ENCODE measurements around the gene MAP7D1.
"Not testable (repeated sequence)": the region's sequence is repeated elsewhere in the genome, so short reads cannot be mapped to it uniquely, and the experiment has no call there.

MAP7D1 gene

DNA sequence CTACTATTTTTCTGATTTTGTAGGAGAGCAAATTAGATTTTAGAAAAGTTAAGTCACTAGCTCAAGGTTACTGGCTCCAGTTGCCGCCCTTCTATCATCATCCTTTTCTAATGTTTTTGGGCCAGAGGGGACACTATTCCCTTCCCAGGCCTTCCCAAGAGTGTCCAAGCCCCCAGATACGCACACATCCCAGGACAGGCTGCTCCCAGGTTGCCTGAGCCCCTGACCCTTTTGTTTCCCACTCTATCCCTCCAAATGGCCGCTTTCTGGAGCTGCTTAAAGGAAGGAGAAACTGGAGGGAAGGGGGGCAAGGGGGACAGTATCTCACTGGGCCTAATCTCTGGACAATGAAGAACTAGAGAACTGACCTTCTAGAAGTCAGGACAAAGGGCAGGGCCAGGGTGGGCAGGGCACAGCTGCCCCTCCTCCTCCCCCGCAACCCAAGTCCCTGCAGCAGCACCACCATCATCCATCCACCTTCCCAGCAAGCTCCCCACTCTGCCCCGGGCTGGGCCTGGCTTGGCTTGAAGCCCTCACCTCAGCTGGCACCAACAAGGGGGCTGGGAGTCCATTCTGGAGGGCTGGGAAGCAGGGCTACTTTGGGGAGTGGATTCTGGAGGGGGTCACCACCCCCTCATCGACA, 1.1 kb upstream of the MAP7D1 start:
- DNase-seq: no peak

DNA sequence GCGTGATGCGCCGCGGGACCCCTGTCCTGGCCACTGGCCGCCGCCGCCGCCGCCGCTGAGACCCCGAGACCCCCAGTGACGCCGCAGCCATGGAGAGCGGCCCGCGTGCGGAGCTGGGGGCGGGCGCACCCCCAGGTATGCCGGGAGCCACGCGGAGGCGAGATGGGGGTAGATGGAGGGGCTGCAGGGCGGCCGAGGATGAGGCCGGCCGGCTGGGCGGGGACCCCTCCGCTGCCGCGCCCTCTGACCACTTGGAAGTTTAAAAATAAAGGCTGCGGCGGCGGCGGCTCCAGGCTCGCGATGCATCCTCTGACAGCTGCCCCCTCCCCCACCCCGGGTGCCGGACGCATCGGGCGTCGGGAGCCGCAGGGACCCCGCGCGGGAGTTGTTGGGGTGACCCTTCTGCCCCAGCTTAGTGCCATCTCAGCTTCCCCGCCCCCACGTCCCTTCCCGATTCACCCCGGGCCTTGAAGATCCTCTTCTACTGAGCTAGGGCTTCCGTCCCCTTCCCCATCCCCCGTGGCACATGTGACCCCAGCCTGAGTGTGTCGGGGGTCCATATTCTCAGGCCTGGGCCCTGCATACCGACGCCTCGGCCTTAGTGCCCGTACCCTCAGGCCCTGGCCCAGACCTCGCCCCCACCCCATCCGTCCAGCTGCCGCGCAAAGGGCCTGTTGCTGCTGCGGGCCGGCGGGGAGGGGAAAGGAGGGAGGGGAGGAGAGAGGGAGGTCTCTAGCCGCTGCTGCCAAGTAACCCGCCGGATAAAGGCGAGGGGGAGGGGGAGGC, 562 bp downstream of the MAP7D1 start:
- DNase-seq: no peak

DNA sequence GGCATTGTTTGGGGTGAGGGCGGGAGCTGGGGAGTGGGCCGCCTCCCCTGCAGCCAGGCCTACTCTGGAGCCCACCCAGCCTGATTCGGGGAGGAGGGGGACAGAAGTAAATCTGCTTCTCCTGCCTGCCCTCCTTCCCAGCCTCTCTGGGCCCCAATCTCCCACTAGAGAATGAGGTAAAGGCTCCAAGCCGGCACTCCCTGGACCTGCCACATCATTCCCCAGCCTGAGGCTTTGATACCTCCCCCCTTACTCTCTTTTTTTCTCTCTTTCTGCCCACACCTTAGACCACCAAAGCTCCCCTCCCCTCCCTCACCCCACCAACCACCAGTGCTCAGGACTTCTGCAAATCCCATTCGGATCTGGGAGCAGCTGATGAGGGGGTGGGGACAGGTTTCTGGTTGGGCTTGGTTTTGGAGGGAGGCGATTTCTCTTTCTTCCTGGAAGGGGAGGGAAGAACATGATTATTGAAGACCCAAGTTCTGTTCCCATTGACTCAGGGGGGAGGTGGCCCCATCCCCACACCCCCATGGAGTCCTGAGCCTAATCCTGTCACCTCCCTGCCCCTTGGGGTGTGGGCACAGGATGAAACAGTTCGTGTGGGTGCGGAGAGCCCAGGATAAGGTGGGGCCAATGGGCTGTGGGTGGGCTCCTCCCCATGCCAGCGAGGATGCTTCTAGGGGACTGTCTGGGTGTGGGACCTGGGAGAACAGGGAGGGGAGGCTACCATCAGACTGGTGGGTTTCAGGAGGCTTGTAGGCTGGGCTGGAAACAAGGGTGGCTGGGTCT, 1.3 kb downstream of the MAP7D1 start:
- DNase-seq: no peak

DNA sequence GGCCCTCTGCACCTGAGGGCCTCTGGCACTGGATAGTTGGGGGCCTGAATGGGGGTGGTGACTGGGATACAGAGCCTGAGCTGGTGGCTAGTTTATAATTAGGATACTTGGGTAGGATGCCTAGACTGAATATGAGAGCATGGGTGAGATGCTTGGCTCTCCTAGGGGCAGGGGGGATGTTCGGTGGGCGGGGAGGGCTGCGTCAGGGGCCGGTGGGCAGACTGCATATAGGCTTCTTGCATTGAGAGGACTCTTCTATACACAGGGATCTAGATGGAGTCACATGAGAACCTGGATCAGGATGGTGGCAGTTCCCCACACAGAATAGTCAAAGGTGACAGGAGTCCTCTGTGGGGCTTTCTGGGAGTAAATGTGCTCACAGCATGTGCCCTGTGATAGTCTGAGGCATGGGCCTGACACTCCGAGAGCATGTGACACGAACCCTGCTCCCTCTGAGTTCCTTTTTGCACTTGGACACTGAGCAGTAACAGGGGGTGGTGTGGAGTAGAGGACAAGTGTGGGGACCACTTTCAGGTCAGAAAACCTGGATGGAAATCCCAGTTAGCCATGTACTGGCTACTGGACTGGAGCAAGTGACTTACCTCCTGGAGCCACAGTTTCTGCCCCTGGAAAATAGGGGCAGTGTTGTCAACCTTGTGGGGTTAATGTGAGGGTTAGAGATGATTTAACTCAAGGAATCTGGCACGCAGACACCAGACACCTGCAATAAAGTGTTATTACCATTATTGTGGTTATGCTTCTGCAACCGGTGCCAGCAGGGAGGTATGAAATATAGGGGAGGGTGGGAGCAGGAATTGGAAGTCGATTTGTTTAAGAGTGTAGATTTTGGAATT, 2.2 kb downstream of the MAP7D1 start:
- DNase-seq: no peak

DNA sequence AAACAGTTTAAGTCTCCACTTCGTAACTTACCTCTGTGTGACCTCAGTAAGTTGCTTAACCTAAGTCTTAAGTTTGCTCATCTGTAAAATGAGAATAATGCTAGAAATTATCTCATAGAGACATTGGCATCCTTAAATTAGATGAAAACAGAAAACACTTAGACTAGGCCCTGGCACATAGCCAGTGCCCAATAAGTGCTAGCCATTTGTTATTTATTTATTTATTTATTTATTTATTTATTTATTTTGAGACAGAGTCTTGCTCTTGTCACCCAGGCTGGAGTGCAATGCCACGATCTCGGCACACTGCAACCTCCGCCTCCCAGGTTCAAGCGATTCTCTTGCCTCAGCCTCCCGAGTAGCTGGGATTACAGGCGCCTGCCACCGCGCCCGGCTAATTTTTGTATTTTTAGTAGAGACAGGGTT, 2.9 kb downstream of the MAP7D1 start:
- DNase-seq: not testable (repeated sequence)

DNA sequence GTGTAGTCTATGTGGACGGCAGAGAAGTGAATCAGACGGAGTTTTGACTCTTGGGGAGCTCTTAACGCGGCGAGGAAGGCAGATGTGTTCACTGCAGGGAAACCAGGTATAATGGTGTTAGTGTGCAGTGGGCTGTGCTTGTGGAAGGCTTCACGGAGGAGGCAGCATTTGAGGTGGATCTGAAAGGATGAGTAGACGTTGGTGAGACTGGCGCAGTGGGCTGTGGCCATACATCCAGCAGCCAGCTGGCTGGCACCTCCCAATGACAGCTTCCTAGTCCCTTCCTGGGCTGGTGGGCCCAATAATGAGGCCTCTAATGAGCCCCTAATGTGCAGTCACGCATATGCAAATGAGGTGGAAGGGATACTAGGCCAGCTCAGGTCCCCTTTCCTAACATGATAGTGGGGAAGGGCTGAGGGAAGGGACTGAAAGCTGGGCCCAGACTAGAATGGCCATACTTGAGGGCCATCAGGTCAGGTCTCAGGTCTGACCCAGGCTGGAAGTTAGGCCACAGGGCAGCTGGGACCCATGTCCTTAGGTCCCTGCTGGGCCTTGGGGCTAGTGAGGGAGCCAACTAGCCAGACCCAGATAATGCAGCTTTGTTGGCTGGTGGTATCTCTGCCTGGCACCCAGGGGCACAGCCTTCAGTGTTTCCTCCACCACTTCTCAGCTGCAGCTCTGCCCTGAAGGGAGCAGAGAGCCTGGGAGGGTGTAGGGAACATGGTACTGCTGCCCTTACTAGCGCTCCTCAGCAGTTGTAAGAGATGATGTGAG, 3.8 kb downstream of the MAP7D1 start:
- DNase-seq: no peak

DNA sequence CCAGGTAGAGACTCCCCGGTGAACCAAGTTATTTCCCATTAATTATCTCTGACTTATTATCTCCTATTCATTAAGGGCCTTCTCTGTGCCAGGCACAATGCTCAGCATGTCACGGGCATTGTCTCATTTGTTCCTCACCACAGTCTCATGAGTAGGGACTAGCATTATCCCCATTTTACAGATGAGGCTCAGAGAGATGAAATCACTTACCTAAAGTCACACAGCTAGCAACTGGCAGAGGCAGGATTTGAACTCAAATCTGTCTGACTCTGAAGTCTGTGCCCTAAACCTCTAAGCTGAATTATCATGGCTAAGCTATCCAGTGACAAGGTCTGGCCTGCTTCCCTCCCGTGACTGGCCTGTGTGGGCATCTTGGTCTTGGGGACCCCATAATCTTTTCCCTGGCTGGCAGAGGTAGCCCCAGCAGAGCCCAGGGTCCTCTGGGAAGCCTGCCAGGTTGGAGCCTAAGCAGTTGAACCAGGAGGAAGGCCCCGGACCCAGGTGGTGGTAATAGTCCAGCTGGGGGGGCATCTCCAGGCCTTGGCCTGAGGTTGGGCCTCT, 4.5 kb downstream of the MAP7D1 start:
- no peak for DNase-seq

DNA sequence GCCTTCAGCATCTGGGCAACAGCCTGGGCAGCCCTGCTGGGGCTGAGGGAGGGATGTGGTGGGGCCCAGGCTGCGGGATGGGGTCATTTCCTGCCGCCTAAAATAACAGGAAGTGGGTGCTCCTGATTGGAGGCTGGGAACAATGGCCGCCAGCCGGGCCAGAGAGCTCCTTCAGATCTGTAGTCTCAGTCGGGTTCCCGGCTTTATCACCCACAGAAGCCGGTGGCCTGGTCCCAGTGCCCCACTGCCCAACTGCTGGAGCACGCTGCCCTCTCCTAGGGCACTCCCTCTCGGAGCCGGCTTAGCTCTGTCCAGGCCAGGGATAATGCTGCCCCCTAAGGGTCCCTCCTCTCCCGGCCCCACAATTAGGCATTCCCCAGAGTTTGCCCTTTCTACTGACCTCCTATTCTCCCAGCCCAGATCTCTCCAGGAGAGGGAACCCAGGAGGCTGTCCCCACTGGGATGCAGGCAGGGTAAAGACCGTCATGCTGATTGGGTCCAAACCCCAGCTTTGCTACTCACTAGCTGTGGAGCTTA, 5.1 kb downstream of the MAP7D1 start:
- DNase-seq: no peak

DNA sequence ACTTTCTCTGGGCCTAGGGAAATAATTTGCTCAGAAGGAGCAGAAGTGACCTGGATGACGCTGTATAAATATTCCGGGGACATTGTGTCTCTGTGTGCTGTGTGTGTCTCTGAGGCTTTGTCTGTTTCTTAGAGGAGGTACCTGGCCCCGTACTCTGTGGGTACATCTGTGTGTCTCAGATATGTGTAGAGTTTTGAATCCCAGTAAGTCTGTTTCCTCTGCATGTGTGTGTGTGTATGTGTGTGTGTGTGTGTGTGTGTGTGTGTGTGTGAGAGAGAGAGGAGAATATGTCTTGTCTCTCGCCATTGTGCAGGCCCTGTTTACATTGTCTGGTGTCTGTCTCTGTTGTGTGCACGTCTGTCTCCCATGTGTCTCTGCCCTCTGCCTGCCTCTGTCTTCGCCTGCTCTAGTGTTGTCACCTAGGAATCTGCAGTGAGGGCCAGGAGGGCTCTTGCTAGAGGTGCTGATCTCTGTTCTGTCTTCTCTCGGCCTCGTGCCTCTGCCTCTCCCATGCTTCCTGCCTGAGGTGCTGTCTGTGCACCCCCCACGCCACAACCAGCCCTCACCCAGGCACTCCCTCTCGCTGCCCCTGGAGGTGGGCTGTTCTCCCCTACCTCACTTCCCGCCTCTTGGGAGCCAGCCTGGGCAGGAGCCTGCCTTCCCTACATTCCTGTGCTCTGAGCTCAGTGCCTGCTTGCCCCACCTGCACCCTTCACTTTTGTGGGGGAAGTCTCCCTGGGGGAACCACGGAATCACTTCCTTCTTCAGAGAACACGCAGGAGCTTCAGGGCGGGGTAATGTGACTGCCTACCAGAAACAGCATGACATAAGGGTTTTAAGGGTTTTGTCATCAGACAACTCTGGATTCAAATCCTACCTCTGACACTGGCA, 5.9 kb downstream of the MAP7D1 start:
- no peak for DNase-seq

DNA sequence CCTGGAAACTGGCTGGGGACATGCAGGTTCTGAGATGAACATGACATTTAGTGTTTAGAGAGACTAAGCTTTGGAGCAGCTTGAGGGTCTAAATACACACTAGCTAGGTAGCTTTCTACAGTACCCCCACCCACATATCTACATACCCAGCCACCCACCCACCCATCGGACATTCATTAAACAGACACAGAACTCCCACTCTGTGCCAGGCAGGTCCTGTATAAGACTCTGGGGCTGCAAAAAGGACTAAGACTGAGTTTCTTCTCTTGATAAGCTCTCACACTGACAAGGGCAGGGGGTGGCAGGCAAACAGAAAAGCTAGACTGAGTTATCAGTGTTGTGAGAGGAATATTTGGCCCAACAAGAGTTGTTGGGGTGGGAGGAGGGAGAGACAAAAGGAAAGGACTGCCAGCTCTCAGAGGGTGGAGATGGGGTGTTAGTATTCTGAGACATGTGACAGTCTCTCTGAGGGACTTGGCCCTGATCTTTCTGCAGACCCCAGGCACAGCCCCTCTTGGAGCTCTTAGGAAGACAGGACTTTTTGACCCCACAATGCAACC, 6.8 kb downstream of the MAP7D1 start:
- DNase-seq: no peak

DNA sequence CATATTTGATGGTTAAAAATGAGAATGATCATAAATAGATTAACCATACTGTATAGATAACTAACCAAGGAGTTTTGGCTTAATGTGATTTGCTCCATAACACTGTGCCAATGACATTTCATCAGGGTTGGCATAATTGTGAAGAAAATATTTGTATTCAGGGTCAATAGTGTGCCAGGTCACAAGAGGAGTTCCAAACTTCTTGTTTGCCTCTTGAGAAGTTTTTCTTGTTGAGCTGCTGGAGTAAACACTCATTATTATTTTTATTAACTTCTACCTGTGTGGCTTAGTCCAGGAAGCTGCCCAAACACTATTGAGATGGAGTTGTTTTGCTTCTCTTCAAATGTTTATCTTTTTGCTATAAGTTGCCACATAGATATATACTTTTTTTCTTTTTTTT, 7.5 kb downstream of the MAP7D1 start:
- no peak for DNase-seq

DNA sequence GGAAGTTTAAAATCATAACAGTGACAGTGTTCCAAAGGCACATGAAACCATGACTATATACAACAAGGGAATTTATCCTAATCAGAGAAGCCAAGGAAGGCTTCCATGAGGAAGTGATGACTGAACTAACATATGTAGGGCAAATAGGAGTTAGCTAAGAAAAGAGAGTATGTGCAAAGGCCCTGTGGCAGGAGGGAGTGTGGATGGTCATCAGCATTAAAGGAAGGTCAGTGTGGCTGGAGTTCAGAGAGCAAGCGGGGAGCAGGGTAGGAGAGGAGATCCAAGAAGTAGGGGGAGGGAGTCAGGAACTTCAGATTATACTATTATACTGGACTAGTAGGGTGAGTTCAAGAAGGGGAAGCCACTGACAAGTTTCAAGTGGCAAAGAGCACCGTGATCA, 8.4 kb downstream of the MAP7D1 start:
- no peak for DNase-seq

DNA sequence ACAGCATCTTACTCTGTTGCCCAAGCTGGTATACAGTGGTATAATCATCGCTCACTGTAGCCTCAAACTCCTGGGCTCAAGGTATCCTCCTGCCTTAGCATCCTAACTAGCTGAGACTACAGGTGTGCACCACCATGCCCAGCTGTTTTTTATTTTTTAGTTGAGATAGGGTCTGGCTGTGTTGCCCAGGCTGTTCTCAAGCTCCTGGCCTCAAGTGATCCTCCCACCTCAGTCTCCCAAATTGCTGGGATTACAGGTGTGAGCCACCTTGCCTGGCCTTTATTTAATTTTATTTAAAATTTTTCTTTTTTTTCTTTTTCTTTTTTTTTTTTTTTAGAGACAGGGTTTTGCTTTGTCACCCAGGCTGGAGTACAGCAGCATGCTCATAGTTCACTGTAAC, 9.2 kb downstream of the MAP7D1 start:
- no peak for DNase-seq

DNA sequence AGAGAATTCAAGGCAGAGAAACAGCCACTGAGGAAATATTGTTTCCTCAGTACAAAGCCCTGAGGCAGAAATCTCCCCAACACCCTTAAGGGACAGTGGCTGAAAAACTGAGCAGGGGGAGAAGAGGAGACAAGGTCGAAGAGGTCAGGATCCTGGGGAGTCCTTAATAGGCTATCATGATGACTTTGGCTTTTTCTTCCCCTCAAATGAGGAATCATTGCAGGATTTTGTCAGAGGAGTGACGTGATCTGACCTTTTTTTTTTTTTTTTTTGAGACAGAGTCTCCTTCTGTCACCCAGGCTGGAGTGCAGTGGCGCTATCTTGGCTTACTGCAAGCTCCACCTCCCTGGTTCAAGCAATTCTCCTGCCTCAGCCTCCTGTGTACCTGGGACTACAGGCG, 10.2 kb downstream of the MAP7D1 start:
- DNase-seq: no peak

DNA sequence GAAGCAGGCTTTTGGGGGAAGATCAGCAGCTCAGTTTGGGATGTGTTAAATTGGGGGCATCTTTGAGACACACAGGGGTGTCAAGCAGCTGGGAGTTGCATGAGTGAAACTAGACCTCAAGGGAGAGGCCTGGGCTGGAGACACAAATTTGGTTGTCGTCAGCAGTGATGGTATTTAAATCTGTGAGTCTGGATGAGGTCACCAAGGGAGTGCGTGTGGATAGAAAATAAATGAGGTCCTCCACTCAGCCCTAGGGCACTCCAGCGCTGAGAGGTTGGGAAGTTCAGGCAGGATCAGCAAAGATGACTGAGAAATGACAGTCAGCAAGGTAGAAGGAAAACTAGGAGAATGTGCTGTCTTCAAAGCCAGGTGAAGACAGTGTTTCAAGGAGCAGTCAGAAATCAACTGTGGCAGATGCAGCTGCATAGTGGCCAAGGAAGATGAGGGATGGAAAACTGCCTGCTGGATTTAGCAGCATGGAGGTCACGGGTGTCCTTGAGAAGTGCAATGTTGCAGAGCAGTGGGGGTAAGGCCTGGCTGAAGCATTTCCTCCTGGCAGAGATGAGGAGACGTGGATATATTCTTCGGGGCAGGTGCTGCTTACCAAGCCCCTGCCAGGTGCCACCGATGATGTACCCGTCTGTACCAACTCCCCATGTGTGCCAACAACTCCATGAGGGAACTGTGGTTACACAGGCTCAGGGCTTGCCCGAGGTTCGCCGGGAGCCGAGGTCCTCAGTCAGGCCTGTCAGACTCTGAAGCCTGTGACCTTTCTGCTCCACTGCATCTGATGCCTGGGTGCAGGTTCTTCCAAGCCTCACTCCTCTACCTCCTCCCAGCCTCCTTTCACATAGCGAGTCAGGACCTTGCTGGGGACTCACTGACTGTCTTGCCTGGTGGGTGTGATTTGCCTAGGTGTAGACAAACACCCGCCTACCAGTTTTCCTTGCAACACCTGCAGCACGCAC, 11.3 kb downstream of the MAP7D1 start:
- DNase-seq: no peak

DNA sequence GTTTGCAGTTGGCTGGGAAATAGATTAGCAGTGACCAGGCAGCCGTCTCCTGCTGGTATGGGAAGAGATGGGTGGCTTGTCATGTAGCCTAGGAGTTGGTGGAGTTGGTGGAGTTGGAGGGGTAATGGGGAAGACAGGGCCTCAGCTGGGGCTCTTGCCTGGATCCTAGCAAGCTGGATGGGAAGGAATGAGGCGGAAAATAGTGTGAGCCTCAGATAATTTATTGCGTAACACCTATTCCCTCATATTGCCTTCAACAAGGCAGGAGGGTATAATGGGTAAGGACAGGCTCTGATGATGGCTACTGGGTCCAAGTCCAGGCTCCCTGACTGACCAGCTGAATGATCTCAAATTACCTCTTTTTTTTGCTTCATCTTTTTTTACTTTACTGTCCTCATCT, 12.6 kb downstream of the MAP7D1 start:
- no peak for DNase-seq

DNA sequence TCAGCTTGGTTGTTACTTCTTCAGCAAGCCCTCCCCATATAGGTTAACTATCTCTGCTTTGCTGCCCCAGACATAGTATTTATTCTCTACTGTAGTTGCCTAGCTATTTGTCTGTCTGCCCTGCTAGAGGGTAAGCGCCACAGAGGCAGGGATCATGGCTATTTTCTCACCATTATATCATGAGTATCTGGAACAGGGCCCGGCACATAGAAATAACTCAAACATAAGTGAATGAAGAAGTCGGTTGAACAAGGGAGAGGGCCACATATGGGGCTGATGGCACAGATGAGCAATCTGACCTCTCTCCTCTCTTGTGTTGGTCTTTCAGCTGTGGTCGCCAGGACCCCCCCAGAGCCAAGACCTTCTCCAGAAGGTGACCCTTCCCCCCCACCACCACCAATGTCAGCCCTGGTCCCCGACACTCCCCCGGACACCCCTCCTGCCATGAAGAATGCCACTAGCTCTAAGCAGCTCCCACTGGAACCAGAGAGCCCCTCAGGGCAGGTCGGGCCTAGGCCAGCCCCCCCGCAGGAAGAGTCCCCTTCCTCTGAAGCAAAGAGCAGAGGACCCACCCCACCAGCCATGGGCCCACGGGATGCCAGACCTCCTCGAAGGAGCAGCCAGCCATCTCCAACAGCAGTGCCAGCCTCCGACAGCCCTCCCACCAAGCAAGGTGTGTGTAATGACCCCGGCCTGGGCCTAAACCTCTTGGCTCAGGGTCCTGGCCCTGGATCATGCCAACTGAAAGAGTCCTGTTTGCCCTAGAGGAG, 14.9 kb downstream of the MAP7D1 start:
- DNase-seq: no peak

Measured in activated T-cell treated with anti-CD3 and anti-CD28 coated beads for 4 hours (primary cell).